Mesendoderm (in vitro differentiated cells): ENCODE results near the gene SUV39H1.

ENCODE experiments used
- DNase-seq: peaks from one replicate; pipeline ENCODE4 v3.0.0; 2013
- H2AK5ac ChIP-seq: 2 replicates; pipeline ENCODE4 v1.6.1; 2013; ENCODE audit warnings: low read length, inconsistent platforms
- H2BK120ac ChIP-seq: 2 replicates; pipeline ENCODE4 v1.6.1; 2013; ENCODE audit warnings: low read depth, mild to moderate bottlenecking, low read length, moderate library complexity, mixed read lengths
- H2BK15ac ChIP-seq: replicated peaks from 2 replicates; pipeline ENCODE4 v1.6.1; 2013; ENCODE audit warnings: low read depth, mild to moderate bottlenecking, moderate library complexity
- H2BK5ac ChIP-seq: 2 replicates; pipeline ENCODE4 v1.6.1; 2013; ENCODE audit warnings: low read length, inconsistent platforms
- H3K18ac ChIP-seq: 2 replicates; pipeline ENCODE4 v1.6.1; 2013; ENCODE audit warnings: mild to moderate bottlenecking, low read length, mixed read lengths
- H3K23ac ChIP-seq: one replicate; pipeline ENCODE4 v1.6.1; 2013; ENCODE audit warnings: low read length
- H3K27ac ChIP-seq: 2 replicates; pipeline ENCODE4 v1.5.1; 2013; ENCODE audit warnings: low read depth, mild to moderate bottlenecking, inconsistent platforms, low read length, moderate library complexity
- H3K27me3 ChIP-seq: 2 replicates; pipeline ENCODE4 v1.6.1; 2013; ENCODE audit warnings: low read length, control low read depth, mild to moderate bottlenecking, inconsistent platforms; ENCODE audit not compliant: insufficient read depth, poor library complexity
- H3K36me3 ChIP-seq: 2 replicates; pipeline ENCODE4 v1.6.1; 2013; ENCODE audit warnings: low read length, inconsistent platforms; ENCODE audit not compliant: control insufficient read depth, insufficient read depth
- H3K4ac ChIP-seq: one replicate; pipeline ENCODE4 v1.6.1; 2013; ENCODE audit warnings: low read depth, mild to moderate bottlenecking, low read length, moderate library complexity
- H3K4me1 ChIP-seq: 2 replicates; pipeline ENCODE4 v1.6.1; 2013; ENCODE audit warnings: low read depth, low read length, inconsistent platforms; ENCODE audit not compliant: control insufficient read depth
- H3K4me2 ChIP-seq: 2 replicates; pipeline ENCODE4 v1.6.1; 2013; ENCODE audit warnings: low read length
- H3K4me3 ChIP-seq: 2 replicates; pipeline ENCODE4 v1.5.1; 2013; ENCODE audit warnings: mild to moderate bottlenecking, low read length
- H3K56ac ChIP-seq: one replicate; pipeline ENCODE4 v1.6.1; 2013; ENCODE audit warnings: low read length
- H3K79me1 ChIP-seq: 2 replicates; pipeline ENCODE4 v1.6.1; 2013; ENCODE audit warnings: low read length, inconsistent platforms
- H3K79me2 ChIP-seq: 2 replicates; pipeline ENCODE4 v1.6.1; 2013; ENCODE audit warnings: mild to moderate bottlenecking, low read length; ENCODE audit not compliant: control insufficient read depth, insufficient read depth
- H3K9ac ChIP-seq: 2 replicates; pipeline ENCODE4 v1.6.1; 2013; ENCODE audit warnings: low read length, inconsistent platforms
- H4K5ac ChIP-seq: one replicate; pipeline ENCODE4 v1.6.1; 2013; ENCODE audit warnings: low read length
- H4K8ac ChIP-seq: one replicate; pipeline ENCODE4 v1.6.1; 2013; ENCODE audit warnings: low read depth, mild to moderate bottlenecking, control low read depth, low read length, moderate library complexity
- WGBS: extraction: QIAGEN DNeasy Blood & Tissue Kit; methylation state at CpG from one replicate; pipeline ENCODE4 v1.1.7; 2013; ENCODE audit warnings: low lambda C conversion rate, missing lambda C conversion rate; ENCODE audit not compliant: insufficient coverage; ENCODE audit errors: extremely low coverage; 5-methylcytosine and 5-hydroxymethylcytosine counted together

Gene SUV39H1

GRCh38 chrX:48728653-48729052 is 32.1 kb downstream of the SUV39H1 start:
- Histone ChIP-seq H3K4ac (no peak overlapping the region), H2AK5ac (no peak overlapping the region), H3K18ac (no peak overlapping the region), H3K23ac (no peak overlapping the region), H4K8ac (no peak overlapping the region), H3K4me2 (no peak overlapping the region), H3K36me3 (no peaks in the 10 kb centered on the region), H2BK5ac (no peak overlapping the region), H3K4me1 (no peaks in the 10 kb centered on the region), H3K79me2 (no peaks in the 10 kb centered on the region), H3K27me3 (no peaks in the 10 kb centered on the region), H4K5ac (no peak overlapping the region), H3K79me1 (no peaks in the 10 kb centered on the region), H3K27ac (no peak overlapping the region), H3K9ac (no peak overlapping the region), H3K4me3 (no peak overlapping the region), H2BK120ac (no peak overlapping the region), H3K56ac (no peak overlapping the region), H2BK15ac (no peak overlapping the region)
- DNase-seq: no peak

- Histone ChIP-seq H3K4ac (no peak overlapping the region), H4K8ac (no peak overlapping the region), H2BK15ac (no peak overlapping the region), H2AK5ac (no peak overlapping the region), H3K4me2 (no peak overlapping the region), H3K56ac (no peak overlapping the region), H3K4me3 (no peak overlapping the region), H3K18ac (no peak overlapping the region), H3K79me2 (no peaks in the 10 kb centered on the region), H2BK120ac (no peak overlapping the region), H4K5ac (no peak overlapping the region), H2BK5ac (no peak overlapping the region), H3K36me3 (no peaks in the 10 kb centered on the region), H3K4me1 (no peaks in the 10 kb centered on the region), H3K23ac (no peak overlapping the region), H3K27ac (no peak overlapping the region), H3K79me1 (no peaks in the 10 kb centered on the region), H3K9ac (no peak overlapping the region), H3K27me3 (no peaks in the 10 kb centered on the region)
- no peak for DNase-seq
- WGBS: no CpG with 5 or more reads among the region's 1 CpG
Measured at GRCh38 chrX:48736303-48736702, 39.8 kb downstream of the SUV39H1 start.

DNA sequence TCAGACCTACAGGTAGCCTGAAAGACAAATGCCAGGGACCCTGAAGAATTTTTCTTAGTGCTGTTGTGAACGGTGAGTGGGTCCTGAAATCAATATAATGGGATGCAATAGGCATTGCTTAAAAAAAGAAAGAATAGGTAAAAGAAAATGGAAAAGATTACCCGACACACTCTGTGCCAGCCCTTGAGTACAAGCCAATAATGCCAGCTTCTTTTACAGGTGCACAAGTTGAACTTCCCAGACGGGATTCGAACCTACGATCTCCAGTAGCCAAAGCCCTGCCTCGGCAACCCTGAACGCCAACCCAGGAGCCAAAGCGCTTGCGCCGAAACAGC is 40.3 kb downstream of the SUV39H1 start:
- H2BK15ac ChIP-seq: no peak overlapping the region
- no peak overlapping the region for H3K27ac ChIP-seq
- H3K4me1 ChIP-seq: no peaks in the 10 kb centered on the region

DNA sequence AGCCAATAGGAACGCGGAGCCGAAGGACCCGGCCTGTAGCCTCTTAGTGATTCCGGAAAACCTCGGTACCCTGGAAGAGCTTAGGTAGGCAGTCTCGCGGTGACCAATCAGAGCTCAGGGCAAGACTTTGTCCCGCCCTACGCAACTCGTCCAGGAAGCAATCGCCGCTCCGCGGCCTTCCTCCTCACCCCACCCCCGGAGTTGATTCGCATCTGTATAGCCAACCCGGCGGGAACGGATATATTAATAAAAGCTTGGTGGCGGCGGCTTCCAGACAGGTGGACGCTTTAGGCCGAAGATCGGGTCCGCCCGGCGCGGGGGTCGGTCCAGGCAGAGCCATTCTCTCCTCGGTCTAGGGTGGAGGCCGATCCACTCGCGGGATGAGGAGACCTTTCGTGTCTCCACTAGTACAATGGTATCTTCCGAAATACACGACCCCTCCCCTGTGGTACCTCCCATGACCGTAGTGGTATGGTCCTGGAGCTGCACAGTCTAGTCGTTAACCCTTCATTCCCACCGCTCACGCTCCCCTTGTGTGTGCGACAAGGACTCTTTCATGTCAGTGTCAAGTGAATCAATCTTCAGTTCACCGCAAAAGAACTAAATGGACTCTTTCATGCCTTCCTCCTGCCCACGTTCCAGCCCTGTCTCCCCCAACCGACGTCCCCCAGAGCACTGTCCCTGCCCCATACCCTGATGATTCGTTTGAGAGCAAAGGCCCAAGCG is 40.8 kb downstream of the SUV39H1 start:
- Histone ChIP-seq H3K4ac (no peak overlapping the region), H2BK120ac (no peak overlapping the region), H4K5ac (no peak overlapping the region), H3K18ac (peak overlapping the region; percentile 78), H4K8ac (peak overlapping the region; percentile 99), H3K4me3 (peak overlapping the region; percentile 25), H2BK5ac (no peak overlapping the region), H3K79me2 (no peaks in the 10 kb centered on the region), H2AK5ac (no peak overlapping the region), H3K4me1 (no peaks in the 10 kb centered on the region), H3K27ac (peak overlapping the region; percentile 37), H3K9ac (peak overlapping the region; percentile 81), H3K27me3 (no peaks in the 10 kb centered on the region), H3K4me2 (peak overlapping the region; percentile 70), H3K79me1 (no peaks in the 10 kb centered on the region), H3K56ac (peak overlapping the region; percentile 92), H2BK15ac (no peak overlapping the region), H3K23ac (no peak overlapping the region), H3K36me3 (no peaks in the 10 kb centered on the region)
- no CpG with 5 or more reads among the region's 48 CpGs for WGBS
- peak; percentile 99 for DNase-seq

More for the DNA sequence above, 40.3 kb downstream of the SUV39H1 start:
- H3K4me2 ChIP-seq: no peak overlapping the region
- H3K4me3 ChIP-seq: no peak overlapping the region
- no peak overlapping the region for H3K18ac ChIP-seq
- H2BK120ac ChIP-seq: no peak overlapping the region
- no peak overlapping the region for H3K23ac ChIP-seq
- H3K79me1 ChIP-seq: no peaks in the 10 kb centered on the region
- H3K9ac ChIP-seq: no peak overlapping the region
- H2AK5ac ChIP-seq: no peak overlapping the region
- no peak overlapping the region for H3K4ac ChIP-seq
- H4K5ac ChIP-seq: no peak overlapping the region
- no peak overlapping the region for H3K56ac ChIP-seq
- H3K79me2 ChIP-seq: no peaks in the 10 kb centered on the region
- no peak for DNase-seq
- no peak overlapping the region for H2BK5ac ChIP-seq
- no peaks in the 10 kb centered on the region for H3K27me3 ChIP-seq
- H3K36me3 ChIP-seq: no peaks in the 10 kb centered on the region
- WGBS: no CpG with 5 or more reads among the region's 10 CpGs
- no peak overlapping the region for H4K8ac ChIP-seq

- no peak overlapping the region for H2BK120ac ChIP-seq
- H2BK15ac ChIP-seq: no peak overlapping the region
- peak overlapping the region; percentile 92 for H3K56ac ChIP-seq
- H3K4me2 ChIP-seq: peak overlapping the region; percentile 70
- whole genome bisulfite sequencing: no CpG with 5 or more reads among the region's 7 CpGs
- no peak overlapping the region for H4K8ac ChIP-seq
- no peak for DNase-seq
- H3K9ac ChIP-seq: peak overlapping the region; percentile 81
- H2AK5ac ChIP-seq: no peak overlapping the region
- peak overlapping the region; percentile 33 for H4K5ac ChIP-seq
- H3K4me3 ChIP-seq: no peak overlapping the region
- H3K23ac ChIP-seq: no peak overlapping the region
- H3K79me1 ChIP-seq: no peaks in the 10 kb centered on the region
- H3K27ac ChIP-seq: no peak overlapping the region
- H2BK5ac ChIP-seq: no peak overlapping the region
- H3K79me2 ChIP-seq: no peaks in the 10 kb centered on the region
- H3K4ac ChIP-seq: no peak overlapping the region
- H3K18ac ChIP-seq: no peak overlapping the region
- H3K4me1 ChIP-seq: no peaks in the 10 kb centered on the region
- H3K36me3 ChIP-seq: no peaks in the 10 kb centered on the region
- no peaks in the 10 kb centered on the region for H3K27me3 ChIP-seq
Measured at GRCh38 chrX:48737940-48738339, 41.4 kb downstream of the SUV39H1 start.

DNA sequence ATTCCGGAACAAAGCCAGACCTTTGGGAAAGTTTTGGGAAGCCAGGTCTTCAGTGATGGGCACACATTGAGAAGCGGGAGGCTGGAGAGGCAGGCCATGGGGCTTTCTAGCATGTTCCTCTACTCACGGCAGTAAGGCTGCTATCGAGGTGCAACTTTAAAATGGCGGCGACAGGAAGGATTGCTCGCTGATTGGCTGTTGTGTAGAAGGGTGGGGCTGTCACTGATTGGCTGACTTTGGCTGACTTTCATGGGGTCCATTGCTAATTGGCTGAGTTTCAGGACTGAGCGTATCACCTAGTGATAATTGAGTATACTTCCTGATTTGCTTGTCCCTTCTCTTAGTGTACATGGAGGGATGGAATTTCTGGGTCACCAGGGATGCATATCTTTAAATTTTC is 45.3 kb downstream of the SUV39H1 start:
- Histone ChIP-seq H2BK15ac (no peak overlapping the region), H3K4me2 (no peak overlapping the region), H2BK5ac (no peak overlapping the region), H3K4ac (no peak overlapping the region), H3K56ac (no peak overlapping the region), H3K79me1 (no peaks in the 10 kb centered on the region), H3K9ac (no peak overlapping the region), H3K23ac (no peak overlapping the region), H3K4me1 (no peaks in the 10 kb centered on the region), H3K36me3 (no peaks in the 10 kb centered on the region), H3K18ac (no peak overlapping the region), H3K4me3 (no peak overlapping the region), H2AK5ac (no peak overlapping the region), H3K27ac (no peak overlapping the region), H4K8ac (no peak overlapping the region), H3K27me3 (no peaks in the 10 kb centered on the region), H4K5ac (no peak overlapping the region), H2BK120ac (no peak overlapping the region), H3K79me2 (no peaks in the 10 kb centered on the region)
- WGBS: no CpG with 5 or more reads among the region's 8 CpGs
- DNase-seq: no peak
